Endothelial cell of umbilical vein (primary cell): Measurements from ENCODE around the gene TGM6. TPM values are rescaled to one million over a fixed set of nuclear protein-coding genes. Genes with fewer than 3 reads are reported as not detected.

Source experiments
- BruUV-seq: library from RNA; stranded (reverse); fragments of 400-500 nt; replicated peaks from 2 replicates; lab custom pipeline; 2021; lab: Mats Ljungman, UMichigan
- CTCF ChIA-PET: fragments of 300-600, 350-600 bp; sonication (Branson Sonifier 250); formaldehyde crosslinking; loops from one replicate; lab custom pipeline; 2021; ENCODE audit warnings: antibody characterized with exemption, inconsistent platforms; lab: Charles Lee
- POLR2A ChIA-PET: fragments of 300-600, 350-600 bp; sonication (Branson Sonifier 250); formaldehyde crosslinking; loops from one replicate; lab custom pipeline; 2021; ENCODE audit warnings: antibody characterized with exemption, inconsistent platforms; lab: Charles Lee
- DNase-seq: peaks from one replicate; pipeline ENCODE4 v3.0.0-alpha.2; 2011; ENCODE audit warnings: low read depth, low spot score
- FAIRE-seq: peaks from 2 replicates; lab custom pipeline; 2011; peaks lifted over from hg19 to GRCh38; lab: Jason Lieb, UNC
- H2AFZ ChIP-seq: 2 replicates; pipeline ENCODE4 v1.6.0; 2012; ENCODE audit warnings: low read depth, low read length, control low read depth, inconsistent platforms
- H3K27ac ChIP-seq: 2 replicates; pipeline ENCODE4 v1.5.1; 2011; ENCODE audit warnings: low read depth, mild to moderate bottlenecking, control low read depth, low read length, moderate library complexity; ENCODE audit not compliant: insufficient read depth
- H3K27me3 ChIP-seq, 2 experiments: 2 replicates each; pipeline versions ENCODE4 v1.6.0 to v1.6.1; 2011; ENCODE audit warnings: low read length in 2 of 2, mixed read lengths in 1 of 2; ENCODE audit not compliant: control insufficient read depth in 2 of 2, insufficient read depth in 2 of 2
- H3K36me3 ChIP-seq, 2 experiments: 2 replicates in 1 of 2; 3 replicates in 1 of 2; pipeline ENCODE4 v1.5.1; 2011; ENCODE audit warnings: low read length in 2 of 2, mild to moderate bottlenecking in 1 of 2, moderate library complexity in 1 of 2; ENCODE audit not compliant: control insufficient read depth in 2 of 2, insufficient read depth in 2 of 2; ENCODE audit errors: extremely low read depth in 1 of 2
- H3K4me1 ChIP-seq: 3 replicates; pipeline ENCODE4 v1.5.1; 2011; ENCODE audit warnings: mild to moderate bottlenecking, low read length; ENCODE audit not compliant: control insufficient read depth, insufficient read depth; ENCODE audit errors: extremely low read depth
- H3K4me2 ChIP-seq: 2 replicates; pipeline ENCODE4 v1.6.1; 2011; ENCODE audit warnings: low read length, control low read depth, mixed read lengths; ENCODE audit not compliant: insufficient read depth
- H3K4me3 ChIP-seq, 3 experiments: fragments of 200-600 bp in 1 of 3; sonication (generic), shearing (Covaris generic) in 1 of 3; replicated peaks in 1 of 3; 2 replicates each; pipeline ENCODE4 v1.5.1; 2011 to 2016; ENCODE audit warnings: control low read depth in 3 of 3, low read length in 3 of 3, mild to moderate bottlenecking in 2 of 3, inconsistent platforms in 1 of 3, low read depth in 1 of 3, moderate library complexity in 1 of 3; ENCODE audit not compliant: insufficient read depth in 1 of 3
- H3K79me2 ChIP-seq: 2 replicates; pipeline ENCODE4 v1.6.0; 2012; ENCODE audit warnings: low read length, inconsistent platforms; ENCODE audit not compliant: control insufficient read depth, insufficient read depth
- H3K9ac ChIP-seq: replicated peaks from 2 replicates; pipeline ENCODE3; 2011; ENCODE audit warnings: low read length, control low read depth; ENCODE audit not compliant: insufficient read depth; ENCODE audit errors: extremely low read depth
- H3K9me1 ChIP-seq: replicated peaks from 3 replicates; pipeline ENCODE4 v1.6.0; 2011; ENCODE audit warnings: mild to moderate bottlenecking, low read length; ENCODE audit not compliant: control insufficient read depth, insufficient read depth; ENCODE audit errors: extremely low read depth
- H3K9me3 ChIP-seq: replicated peaks from 2 replicates; pipeline ENCODE4 v1.5.1; 2012; ENCODE audit warnings: low read length, inconsistent platforms; ENCODE audit not compliant: control insufficient read depth, insufficient read depth
- H4K20me1 ChIP-seq: replicated peaks from 2 replicates; pipeline ENCODE3; 2011; ENCODE audit warnings: mild to moderate bottlenecking, low read length; ENCODE audit not compliant: control insufficient read depth, insufficient read depth; ENCODE audit errors: extremely low read depth
- CTCF ChIP-seq, 2 donors: IDR thresholded peaks; 1 replicate in 1 of 2; 2 replicates in 1 of 2; pipeline ENCODE4 v1.5.1; 2011; ENCODE audit warnings: low read length in 2 of 2, mild to moderate bottlenecking in 2 of 2, moderate library complexity in 2 of 2, control low read depth in 1 of 2, inconsistent platforms in 1 of 2, low read depth in 1 of 2; ENCODE audit not compliant: insufficient read depth in 1 of 2; ENCODE audit errors: extremely low read depth in 1 of 2
- EZH2 ChIP-seq: IDR thresholded peaks from 2 replicates; pipeline ENCODE4 v1.6.1; 2012; ENCODE audit warnings: borderline replicate concordance, low read depth, mild to moderate bottlenecking, moderate library complexity, low read length, inconsistent platforms; ENCODE audit not compliant: severe bottlenecking
- FOS ChIP-seq: IDR thresholded peaks from 2 replicates; pipeline ENCODE4 v1.6.1; 2011; ENCODE audit warnings: mild to moderate bottlenecking, low read length, moderate library complexity, borderline replicate concordance; ENCODE audit not compliant: insufficient read depth
- GATA2 ChIP-seq: IDR thresholded peaks from 2 replicates; pipeline ENCODE4 v1.7.0; 2011; ENCODE audit warnings: low read depth, mild to moderate bottlenecking, moderate library complexity, mixed read lengths, low read length; ENCODE audit not compliant: insufficient read length, insufficient read depth
- JUN ChIP-seq: IDR thresholded peaks from 2 replicates; pipeline ENCODE4 v1.6.1; 2011; ENCODE audit warnings: borderline replicate concordance, low read depth; ENCODE audit not compliant: insufficient read length, insufficient read depth
- MAX ChIP-seq: IDR thresholded peaks from 2 replicates; pipeline ENCODE4 v1.6.1; 2011; ENCODE audit not compliant: insufficient read depth, insufficient read length
- MYC ChIP-seq: IDR thresholded peaks from one replicate; pipeline ENCODE4 v1.6.1; 2011; ENCODE audit warnings: mild to moderate bottlenecking, low read depth, low read length
- POLR2A ChIP-seq: IDR thresholded peaks from 2 replicates; pipeline ENCODE4 v1.6.1; 2012; ENCODE audit warnings: low read depth, mild to moderate bottlenecking, control low read depth, low read length
- POLR2AphosphoS5 ChIP-seq: IDR thresholded peaks from 2 replicates; pipeline ENCODE4 v1.6.1; 2012; ENCODE audit warnings: low read depth, mild to moderate bottlenecking, control low read depth, low read length, moderate library complexity; ENCODE audit not compliant: insufficient read depth
- dilution Hi-C: fragments of 300-500 bp; cut with MboI; formaldehyde crosslinking; loops from one replicate; pipeline ENCODE4 v1.15.0; 2019; ENCODE audit warnings: low sequenced_read_pairs; ENCODE audit not compliant: extremely low pct_ligation_motif_present
- intact Hi-C: fragments of 100-400 bp; cut with micrococcal nuclease; formaldehyde crosslinking; loops from one replicate; pipeline ENCODE4 v1.10.0; 2022
- polyA plus RNA-seq, 4 experiments: library from polyadenylated mRNA; depleted of rRNA in 3 of 4; stranded (reverse) in 3 of 4; unstranded in 1 of 4; fragments of >200 nt; gene quantifications; 2 replicates each; pipeline versions ENCODE4 v1.2.1 to v1.2.3, GENCODE V29; 2011 to 2012; ENCODE audit warnings: missing spikeins in 1 of 4
- total RNA-seq: library from RNA; stranded (reverse); gene quantifications from 2 replicates; pipeline ENCODE4 v1.2.3, GENCODE V29; 2021

TGM6 gene
- total and polyA plus RNA-seq, 2 donors (not counting 3 experiments of a cell fraction or from before 2014, with no cell fraction given): not detected

GRCh38 chr20:2397595-2398145 is 17.0 kb downstream of the TGM6 start:
- H3K9ac ChIP-seq: no peak overlapping the region
- H3K4me3 ChIP-seq: no peak overlapping the region
- DNase-seq (no peak), FAIRE-seq (no peak)
- no peaks in the 10 kb centered on the region for H3K9me3 ChIP-seq
- H3K9me1 ChIP-seq: no peaks in the 10 kb centered on the region
- no peak for TF ChIP-seq MYC
- no peaks in the 10 kb centered on the region for H3K79me2 ChIP-seq
- CTCF ChIA-PET: no interaction called here
- no peaks in the 10 kb centered on the region for H3K4me1 ChIP-seq
- intact Hi-C loops (no loop called here), dilution Hi-C loops (no loop called here)
- H4K20me1 ChIP-seq: no peaks in the 10 kb centered on the region
- POLR2A ChIA-PET: no interaction called here
- no peak overlapping the region for H2AFZ ChIP-seq
- H3K27ac ChIP-seq: no peak overlapping the region
- no peaks in the 10 kb centered on the region for H3K36me3 ChIP-seq
- no peak overlapping the region for H3K4me2 ChIP-seq
- no TSS peak for BruUV-seq
- no peaks in the 10 kb centered on the region for H3K27me3 ChIP-seq

- Histone ChIP-seq H3K79me2 (no peaks in the 10 kb centered on the region), H3K4me1 (no peaks in the 10 kb centered on the region), H3K9ac (no peak overlapping the region), H3K36me3 (no peaks in the 10 kb centered on the region), H3K9me3 (no peaks in the 10 kb centered on the region), H3K27me3 (no peaks in the 10 kb centered on the region), H3K27ac (no peak overlapping the region), H3K4me2 (no peak overlapping the region), H2AFZ (no peak overlapping the region), H4K20me1 (no peaks in the 10 kb centered on the region), H3K4me3 (no peak overlapping the region), H3K9me1 (no peaks in the 10 kb centered on the region)
- intact Hi-C loops: no loop called here
- BruUV-seq: no TSS peak
- dilution Hi-C loops: no loop called here
- POLR2A ChIA-PET: interaction anchor here (0.7 kb wide), 1 partner anchor 96 kb away, joined by 3 read pairs; no protein-coding TSS in a partner anchor
- no peak for DNase-seq
- no peak for TF ChIP-seq EZH2
- no peak for TF ChIP-seq POLR2AphosphoS5
- no peak for TF ChIP-seq JUN
- no peak for TF ChIP-seq GATA2
- TF ChIP-seq MAX: no peak
- TF ChIP-seq MYC: no peak
- no peak for TF ChIP-seq POLR2A
- TF ChIP-seq CTCF (IDR thresholded peaks at IDR 0.05; ENCODE audit: extremely low read depth in 1 of 2, insufficient read depth in 1 of 2, low read depth in 1 of 2, low read length in 2 of 2): no peak
- TF ChIP-seq FOS: no peak
- no peak for FAIRE-seq
- CTCF ChIA-PET: interaction anchor here (1.0 to 1.1 kb wide), 2 partner anchors 11 to 191 kb away, joined by 3 read pairs; no protein-coding TSS in a partner anchor
Observed at GRCh38 chr20:2398449-2398848, 17.7 kb downstream of the TGM6 start.
